Amniotic epithelial cell (primary cell): ENCODE data around the gene TOP3B.

Experiments
- DNase-seq: peaks from one replicate; pipeline ENCODE4 v3.0.0-alpha.2; 2010; ENCODE audit warnings: low read depth

TOP3B gene

DNA sequence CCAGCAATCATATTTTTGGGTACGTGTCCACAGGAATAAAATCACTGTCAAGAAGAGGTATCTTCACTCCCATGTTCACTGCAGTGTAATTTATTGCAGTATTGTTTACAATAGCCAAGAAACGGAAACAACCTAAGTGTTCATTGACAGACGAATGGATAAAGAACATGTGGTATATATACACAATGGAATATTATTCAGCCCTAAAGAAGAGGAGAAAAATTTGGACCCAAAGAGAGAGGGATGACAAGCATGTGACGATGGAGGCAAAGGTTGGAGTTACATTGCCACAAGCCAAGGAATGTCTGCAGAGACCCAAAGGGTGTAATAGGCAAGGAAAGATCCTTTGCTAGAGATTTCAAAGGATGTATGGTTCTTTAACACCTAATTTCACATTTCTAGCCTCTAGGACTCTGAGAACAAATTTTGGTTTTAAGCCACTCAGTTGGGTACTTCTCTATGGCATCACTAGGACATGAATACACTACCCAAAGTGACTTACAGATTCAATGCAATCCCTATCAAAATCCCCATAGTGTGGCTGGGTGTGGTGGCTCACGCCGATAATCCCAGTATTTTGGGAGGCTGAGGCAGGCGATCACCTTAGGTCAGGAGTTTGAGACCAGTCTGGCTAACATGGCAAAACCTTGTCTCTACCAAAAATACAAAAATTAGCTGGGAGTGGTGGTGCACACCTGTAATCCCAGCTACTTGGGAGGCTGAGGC, 31.1 kb upstream of the TOP3B start:
- DNase-seq, result no peak

DNA sequence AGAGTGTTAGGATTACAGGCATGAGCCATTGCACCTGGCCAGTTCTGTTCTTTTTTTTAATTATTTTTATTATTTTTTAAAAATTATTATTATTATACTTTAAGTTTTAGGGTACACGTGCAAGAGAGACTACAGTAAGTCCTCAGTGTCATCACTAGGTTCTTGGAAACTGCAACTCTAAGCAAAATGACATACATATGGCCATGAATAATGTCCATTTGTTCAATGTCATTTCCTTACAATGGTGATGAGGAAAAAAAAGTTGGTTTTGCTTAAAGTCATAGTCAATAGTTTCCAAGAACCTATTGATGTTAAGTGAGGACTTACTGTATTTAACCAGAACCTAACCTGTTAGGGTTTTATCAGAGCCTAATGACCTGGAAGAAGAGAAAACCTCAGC, 29.4 kb upstream of the TOP3B start:
- DNase-seq, result no peak

DNA sequence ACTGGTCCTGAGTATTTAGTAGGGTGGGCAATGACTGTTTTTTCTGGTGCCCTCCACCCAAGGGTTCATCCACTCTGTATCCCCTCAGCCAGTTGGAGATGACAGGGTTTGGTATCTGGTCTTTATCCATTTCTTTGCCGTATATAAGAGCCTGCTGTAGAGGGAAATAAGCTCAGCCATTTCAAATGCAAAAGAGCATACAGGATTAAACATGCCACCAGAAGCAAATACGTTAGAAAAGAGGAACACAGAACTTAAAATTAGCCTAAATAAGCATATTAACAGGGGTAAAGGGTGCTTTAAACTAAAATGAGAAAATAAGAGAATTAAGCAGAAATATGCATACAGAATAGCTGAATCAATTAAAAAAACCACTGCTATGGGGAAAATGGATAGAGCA, 27.8 kb upstream of the TOP3B start:
- no peak for DNase-seq

DNA sequence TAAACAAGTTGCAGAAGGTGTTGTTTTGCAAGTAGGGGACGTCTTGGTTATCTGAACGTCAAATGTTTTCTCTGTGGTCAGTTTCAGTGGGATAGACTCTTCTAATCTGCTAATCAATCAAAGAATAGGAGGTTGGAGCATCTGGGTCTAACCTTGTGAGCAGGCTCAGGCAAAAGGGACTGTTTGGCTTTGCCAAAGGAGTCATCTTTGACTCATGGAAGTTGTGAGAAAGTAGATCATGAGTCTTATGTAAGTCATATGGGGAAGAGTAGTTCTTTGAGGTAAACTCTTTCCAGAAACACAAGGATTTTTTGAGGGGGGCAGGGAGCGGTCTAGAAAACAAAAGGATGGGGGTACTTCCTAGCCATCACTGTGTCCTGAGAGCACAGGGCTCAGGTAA, 27.1 kb upstream of the TOP3B start:
- DNase-seq, result no peak

DNA sequence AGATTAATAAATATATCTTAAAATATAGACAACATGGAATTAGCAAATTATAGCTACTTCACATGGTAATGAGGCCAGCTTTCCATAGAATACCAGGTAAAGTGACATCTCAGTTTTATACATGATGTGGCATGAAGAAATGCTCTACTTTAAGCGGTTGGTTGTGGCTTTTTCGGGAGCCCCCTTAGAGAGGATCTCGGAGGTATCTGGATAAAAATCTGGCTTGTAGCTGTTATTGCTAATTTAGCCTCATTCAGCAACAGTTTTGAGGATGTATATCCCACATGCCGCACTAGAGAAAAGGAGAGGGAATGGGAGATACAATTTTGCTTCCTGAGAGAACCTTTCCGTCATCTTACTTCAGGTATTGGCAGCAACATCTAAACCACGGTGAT, 24.0 kb upstream of the TOP3B start:
- no peak for DNase-seq

DNA sequence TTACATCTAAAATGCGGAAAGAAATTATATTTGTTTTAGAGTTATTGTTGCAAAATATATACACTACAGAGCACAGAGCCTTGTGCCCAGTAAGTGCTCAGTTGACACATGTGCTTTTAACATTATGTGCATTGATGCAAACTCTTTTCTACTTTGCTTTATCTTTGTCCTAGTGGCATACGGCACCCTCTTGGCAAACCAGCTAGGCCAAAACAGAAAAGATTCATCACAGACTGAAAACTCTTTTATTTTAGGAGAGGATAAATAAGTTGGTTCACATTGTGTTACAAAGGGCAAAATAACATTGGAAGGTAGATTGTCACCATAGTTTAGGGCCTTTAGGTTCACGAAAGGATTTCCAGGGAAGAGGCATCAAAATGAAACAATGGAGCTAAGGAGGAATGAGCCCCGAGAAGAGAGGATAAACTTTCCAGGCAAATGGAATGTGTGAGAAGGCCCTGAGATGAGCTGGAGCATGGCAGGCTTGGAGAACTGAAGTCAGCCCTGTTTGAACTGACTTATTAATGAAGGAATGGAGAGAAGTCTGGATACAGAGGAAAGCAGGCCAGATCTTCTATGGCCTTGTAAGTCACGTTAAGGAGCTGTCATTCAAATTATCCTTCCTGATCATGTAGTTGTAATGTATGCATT, 23.5 kb upstream of the TOP3B start:
- no peak for DNase-seq

DNA sequence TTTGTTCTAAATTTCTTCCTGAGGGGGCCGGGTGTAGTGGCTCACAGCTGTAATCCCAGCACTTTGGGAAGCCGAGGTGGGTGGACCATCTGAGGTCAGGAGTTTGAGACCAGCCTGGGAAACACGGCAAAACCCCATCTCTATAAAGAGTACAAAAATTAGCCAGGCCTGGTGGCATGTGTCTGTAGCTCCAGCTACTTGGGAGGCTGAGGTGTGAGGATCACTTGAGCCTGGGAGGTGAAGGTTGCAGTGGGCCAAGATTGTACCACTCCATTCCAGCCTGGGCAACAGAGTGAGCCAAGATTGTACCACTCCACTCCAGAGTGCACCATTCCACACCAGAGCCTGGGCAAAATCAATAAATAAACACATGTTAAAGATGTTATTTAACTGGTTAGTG, 20.6 kb upstream of the TOP3B start:
- no peak for DNase-seq

DNA sequence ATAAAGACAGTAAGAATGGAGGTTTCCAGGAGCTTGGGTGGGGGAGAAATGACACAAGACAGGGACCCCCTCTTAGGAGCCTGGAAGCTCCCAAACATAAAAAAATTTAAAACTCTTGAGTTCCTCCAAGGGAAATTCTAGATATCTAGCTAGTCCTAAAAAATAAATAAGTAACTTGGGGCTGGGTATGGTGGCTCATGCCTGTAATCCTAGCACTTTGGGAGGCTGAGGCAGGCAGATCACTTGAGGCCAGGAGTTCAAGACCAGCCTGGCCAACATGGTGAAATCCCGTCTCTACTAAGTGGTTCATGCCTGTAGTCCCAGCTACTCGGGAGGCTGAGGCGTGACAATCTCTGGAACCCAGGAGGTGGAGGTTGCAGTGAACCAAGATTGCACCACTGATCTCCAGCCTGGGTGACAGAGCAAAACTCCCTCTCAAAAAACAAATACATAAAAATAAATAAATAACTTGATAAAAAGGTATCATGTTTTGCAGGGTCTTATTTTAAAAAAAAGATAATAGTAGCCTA, 20.0 kb upstream of the TOP3B start:
- no peak for DNase-seq

DNA sequence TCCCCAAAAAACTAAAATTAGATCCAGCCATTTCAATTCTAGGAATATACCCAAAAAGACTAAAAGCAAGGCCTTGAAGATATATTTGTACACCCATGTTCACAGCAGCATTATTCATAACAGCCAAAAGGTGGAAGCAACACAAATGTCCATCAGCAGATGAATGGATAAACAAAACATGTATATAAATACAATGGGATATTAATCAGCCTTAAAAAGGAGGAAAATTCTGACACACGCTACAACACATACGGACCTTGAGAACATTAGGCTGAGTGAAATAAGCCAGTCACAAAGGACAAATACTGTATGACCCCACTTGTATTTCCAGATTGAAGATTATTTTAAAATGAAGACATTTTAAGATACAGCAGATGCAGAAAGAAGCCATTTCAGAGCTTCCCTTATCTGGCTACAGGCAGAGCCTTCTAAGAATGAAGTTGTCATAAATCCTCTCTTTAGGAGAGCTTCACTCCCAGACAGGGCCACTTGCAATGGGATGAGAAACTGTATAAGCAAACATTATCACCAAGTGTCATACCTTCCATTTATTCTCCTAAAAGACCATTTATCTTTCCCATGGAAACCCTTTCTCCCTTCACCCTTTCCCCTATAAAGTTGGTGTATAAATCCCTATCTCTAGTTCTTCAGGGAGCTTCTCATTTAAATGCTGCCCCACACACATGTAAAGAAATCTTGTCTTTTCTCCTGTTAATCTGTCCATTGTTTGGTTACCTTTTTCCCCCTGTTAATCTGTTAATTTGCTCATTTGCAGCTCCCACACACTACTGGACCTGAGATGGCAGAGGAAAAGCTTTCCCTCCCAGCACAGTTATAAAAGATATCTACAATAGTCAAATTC, 19.3 kb upstream of the TOP3B start:
- DNase-seq, result no peak

DNA sequence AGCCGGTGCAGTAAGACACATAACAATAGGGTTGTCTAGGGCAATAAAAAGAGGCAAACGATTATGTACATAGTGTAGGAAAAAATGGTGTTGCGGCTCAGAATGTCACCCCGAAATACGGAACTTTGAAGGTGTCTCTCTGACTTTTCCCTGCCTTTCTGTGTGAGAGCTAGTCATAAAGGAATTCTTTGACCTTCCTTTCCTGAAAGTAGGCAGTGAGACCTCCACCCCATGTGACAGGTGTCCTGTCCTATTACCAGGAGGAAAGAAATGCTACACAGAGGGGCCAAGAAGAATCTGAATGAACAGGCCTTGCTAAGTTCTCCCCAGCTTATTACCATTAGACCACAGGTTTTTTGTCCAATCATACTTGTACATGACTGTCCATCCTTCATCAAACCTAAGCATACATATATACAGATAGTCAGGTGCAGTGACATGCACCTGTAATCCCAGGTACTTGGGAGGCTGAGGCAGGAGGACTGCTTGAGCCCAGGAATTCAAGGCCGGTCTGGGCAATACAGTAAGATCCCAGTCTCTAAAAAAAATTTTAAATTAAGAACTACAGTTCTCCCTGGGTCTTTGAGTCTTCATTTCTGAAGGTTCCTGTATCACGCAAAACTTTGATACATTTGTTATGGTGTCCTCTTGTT, 16.1 kb upstream of the TOP3B start:
- DNase-seq, result no peak

DNA sequence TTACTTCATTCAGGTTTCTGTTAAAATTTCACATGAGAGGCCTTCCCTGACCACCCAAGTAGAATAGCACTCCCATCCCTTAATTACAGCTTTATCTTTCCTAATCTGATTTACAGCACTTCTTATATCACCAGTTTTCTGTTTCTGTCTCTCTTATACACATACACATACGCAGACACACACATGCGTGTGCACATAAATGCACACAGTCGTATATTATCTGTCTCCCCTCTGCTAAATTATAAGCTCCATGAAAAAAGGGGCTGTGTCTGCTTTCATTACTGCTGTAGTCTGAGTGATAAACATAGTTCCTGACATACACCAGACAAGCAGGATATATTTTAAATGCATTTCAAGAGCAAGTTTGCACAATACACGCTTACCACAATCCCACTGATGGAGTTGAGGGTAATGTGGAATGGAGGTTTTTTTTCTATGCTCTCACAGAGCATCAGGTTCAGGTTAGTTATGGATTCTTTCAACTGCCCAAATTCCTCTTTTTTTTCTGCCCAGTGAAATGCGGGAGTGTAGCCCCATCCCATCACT, 13.7 kb upstream of the TOP3B start:
- peak; percentile 85 for DNase-seq

DNA sequence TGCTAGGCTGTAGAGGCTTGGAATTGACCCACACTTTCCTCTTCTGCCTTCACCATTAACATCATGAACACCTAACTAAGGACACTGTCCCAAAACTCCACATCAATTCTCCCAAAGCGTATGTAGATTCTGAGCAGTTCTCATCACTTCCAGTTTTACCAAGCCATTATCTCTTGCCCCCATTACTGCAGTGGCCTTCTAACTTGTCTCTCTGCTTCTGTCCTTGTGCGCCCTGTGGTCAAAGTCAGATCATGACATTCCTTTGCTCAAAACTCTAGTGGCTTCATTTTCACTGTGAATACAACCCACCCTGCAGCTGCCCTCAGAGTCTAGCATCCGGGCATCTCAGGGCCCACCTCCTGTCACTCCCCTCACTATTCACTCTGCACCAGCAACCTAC, 13.1 kb upstream of the TOP3B start:
- no peak for DNase-seq

DNA sequence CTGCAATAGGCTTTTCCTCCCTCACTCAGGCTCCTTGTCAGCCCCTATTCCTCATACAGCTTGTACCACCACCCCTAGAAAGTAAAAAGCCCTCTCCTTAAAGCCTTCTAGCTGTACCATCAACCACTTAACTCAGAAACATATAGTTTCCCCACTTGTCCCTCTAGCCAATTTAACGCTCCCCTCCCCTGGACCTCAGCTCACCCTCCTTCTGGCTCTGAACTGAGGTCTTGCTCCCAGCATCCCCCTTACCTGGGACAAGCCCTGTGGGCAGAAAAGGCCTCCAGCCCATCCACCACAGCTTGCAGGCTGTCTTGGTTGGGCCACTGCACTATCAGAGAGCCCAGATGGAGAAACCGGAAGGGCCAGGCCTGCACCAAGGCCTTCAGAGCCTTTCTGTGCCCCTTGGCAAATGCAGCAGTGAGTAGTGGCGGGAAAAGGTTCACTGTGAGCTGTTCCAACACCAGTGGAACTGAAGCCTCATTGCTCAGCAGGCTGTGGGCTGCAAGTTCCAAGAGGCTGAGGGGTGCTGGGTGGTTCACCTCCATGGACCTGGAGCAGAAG, 12.4 kb upstream of the TOP3B start:
- no peak for DNase-seq

DNA sequence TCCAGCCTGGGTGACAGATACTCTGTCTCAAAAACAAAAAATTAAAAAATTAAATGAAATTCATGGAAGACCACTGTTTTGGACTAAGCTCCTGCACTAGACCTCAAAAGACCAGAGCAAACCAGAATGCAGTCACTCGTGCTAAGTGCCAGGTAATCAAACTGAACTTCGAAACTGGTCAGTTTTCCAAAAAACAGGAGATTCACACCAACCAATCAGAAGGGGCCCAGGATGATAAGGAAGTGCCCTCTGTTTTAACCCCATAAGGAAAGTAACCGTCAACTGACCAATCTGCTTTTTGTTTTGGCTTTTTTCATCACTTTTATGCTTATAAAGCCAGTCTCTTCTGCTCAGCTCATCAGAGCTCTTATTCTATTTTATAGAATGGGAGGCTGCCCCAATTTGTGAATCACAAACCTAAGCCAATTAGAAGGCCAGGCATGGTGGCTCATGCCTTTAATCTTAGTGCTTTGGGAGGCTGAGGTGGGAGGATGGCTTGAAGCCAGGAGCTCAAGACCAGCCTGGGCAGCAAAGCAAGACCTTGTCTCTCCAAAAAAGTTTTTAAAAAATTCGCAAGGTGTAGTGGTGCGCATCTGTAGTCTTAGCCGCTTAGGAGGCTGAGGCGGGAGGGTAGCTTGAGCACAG, 10.1 kb upstream of the TOP3B start:
- no peak for DNase-seq

DNA sequence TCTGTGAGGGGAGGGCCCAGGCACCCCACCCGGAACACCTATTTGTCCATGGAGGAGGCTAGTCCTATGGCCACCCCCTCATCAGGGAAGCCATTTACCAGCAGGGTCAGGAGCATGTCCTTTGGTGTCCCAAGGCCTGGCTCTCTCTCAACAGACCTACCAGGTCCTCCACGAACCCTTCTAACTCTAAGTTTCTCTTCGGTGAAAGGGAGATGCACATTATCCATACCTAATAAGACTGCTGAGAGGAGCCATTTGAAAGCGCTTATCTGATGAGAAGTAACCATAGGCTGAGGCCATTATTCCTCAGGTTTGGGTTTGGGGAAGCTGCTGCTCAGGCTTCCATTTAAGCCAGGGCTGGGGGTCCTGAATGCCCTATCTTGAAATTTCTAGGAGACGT, 9.2 kb upstream of the TOP3B start:
- DNase-seq, result no peak

DNA sequence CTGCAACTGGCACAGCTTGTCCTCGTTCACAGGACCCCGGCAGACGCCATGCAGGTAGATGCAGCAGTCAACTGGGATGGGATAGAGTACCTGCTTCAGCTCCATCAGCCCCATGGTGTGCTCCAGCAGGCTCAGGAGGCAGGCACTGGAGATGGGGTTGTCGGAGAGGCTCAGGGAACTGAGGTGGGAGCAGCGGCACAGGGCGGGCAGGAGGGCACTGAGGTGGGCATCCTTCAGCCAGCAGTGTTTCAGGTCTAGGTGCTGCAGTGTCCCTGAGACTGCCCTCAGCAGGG, 8.7 kb upstream of the TOP3B start:
- DNase-seq, result no peak

DNA sequence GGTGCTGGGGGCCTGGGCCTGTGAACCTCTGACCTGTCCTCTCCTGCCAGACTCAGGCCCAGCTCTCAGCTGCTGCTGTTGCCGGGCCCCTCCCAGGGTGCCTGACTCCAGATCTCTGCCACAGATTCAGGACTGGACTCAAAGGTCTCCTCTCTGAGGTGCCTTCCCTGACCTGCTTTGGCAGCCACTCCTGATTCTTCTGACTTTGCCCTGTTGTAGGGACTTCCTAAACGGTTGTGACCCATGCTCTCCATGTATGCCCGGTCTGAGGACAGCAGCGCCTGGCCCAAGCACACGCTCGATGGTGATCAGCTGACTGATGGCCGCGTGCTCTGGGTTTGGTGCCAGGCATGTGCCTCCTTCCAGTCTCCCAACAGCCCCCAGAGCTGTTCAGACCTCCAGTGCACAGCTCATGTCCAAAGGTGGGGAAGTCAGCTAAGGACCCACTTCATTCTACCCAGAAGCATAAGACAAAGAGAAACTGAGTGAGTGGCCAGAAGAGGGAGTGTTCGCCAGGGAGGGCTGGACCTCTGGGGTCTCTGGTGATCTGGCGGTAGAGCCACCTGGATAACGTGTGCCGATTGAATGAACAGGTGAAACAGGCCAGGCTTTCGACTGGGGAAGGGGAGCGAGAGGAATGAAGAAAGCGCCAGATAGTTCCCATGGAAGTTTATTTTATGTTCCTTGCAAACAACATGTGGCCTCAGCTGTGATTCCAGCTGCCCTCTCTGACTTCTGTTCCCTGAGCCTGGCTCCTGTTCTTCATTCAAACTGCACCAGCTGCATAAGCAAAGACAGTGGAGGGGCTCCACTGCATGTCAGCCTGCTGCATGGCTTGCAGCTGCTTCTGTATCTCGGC, 8.1 kb upstream of the TOP3B start:
- DNase-seq, result no peak

DNA sequence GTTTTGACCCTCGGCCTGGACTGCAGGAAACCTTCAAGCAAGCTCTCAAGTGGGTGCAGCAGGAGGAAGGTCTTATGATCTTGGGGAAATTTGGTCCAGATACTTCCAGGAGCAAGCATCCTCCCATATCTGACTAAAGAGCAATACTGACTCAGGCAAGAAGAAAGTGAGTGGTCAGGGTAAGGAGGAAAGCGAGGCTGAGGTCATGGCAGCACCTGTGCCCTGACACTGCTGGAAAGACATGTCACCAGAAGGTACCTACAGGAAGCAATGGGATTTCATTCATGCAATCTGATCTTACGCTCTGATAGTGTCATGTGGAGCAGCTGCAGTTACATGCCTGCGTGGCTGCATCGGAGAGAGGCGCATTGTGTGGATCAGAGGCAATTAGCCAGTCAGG, 6.5 kb upstream of the TOP3B start:
- DNase-seq, result no peak

DNA sequence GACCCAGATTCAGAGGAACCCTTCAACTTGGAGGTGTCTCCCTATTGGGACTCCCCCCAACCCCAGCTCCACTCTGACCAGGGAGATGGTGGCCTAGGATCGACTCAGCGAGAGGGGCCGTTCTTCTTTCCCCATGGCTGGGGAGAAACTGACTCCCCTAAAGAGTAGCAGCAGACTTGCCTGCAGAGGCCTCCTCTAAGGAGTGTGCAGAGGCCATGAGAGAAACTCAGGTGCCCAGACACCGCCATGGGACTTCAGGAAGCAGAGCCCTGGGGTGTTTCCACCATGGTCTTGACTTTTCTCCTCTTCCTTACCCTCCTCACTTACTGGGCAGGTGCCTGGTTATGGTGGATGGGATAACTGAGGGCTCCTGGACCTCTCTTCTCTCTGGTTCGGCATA, 2.6 kb upstream of the TOP3B start:
- no peak for DNase-seq

DNA sequence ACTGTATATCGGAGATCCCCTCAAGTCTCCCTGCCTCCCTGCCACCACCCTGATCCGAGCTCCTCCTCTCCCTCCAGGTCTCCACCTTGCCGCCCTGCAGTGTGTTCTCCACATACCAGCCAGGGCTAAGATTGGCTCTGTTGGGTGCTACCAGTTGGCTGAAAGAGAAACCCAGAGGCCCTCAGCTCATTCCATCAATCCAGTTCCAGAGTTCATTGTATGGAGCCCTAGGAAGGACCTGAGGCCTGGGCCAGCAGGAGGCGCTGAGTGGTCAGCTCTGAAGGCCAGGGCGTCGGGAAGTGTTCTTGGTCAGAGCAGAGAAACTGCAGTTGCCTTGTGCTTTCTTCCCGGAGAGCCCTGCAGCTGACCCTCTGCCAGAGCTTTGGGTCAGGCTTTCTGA, 2.2 kb upstream of the TOP3B start:
- DNase-seq, result peak; percentile 42

DNA sequence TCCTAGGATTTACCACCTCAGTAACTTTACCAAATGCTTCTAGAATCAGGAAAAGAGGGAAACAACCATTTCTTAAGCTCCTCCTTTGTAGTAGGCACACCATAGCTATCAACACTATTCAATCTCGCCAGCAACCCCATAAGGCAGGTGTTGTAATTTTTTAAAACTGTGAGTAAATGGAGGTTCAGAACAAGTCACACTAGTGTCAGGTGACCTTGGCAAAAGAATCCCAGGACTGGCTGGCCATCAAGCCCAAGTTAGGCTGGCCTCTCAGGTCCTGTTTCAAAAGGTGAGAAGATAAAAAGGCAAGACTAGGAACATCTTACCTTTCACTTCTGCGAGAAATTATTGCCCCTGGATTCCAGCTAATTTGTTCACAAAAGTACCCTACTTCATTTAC, 713 bp downstream of the TOP3B start:
- DNase-seq, result no peak
